Lower lobe of right lung (tissue), 2 donors: ENCODE results near the gene PTPRN2. TPM values are rescaled to one million over a fixed set of nuclear protein-coding genes. Genes with fewer than 3 reads are reported as not detected.

Source experiments
- ATAC-seq, 2 donors: fragments of 200-7000 bp; cut with Tn5 transposase; one replicate each; pipeline ENCODE4 v1.9.1; 2020 to 2022; ENCODE audit warnings: mild to moderate bottlenecking in 2 of 2, moderate library complexity in 2 of 2
- DNase-seq: peaks from one replicate; pipeline ENCODE4 v3.0.0-alpha.2; 2020
- H3K27ac ChIP-seq: fragments of 200-600 bp; one replicate; pipeline ENCODE4 v1.8.0; 2022
- H3K27me3 ChIP-seq: fragments of 200-600 bp; one replicate; pipeline ENCODE4 v1.8.0; 2022; ENCODE audit warnings: low read depth
- H3K36me3 ChIP-seq: fragments of 200-600 bp; one replicate; pipeline ENCODE4 v1.8.0; 2022; ENCODE audit warnings: mild to moderate bottlenecking
- H3K4me1 ChIP-seq: fragments of 200-600 bp; one replicate; pipeline ENCODE4 v1.8.0; 2022
- H3K4me3 ChIP-seq: fragments of 200-600 bp; one replicate; pipeline ENCODE4 v1.8.0; 2022; ENCODE audit warnings: mild to moderate bottlenecking
- H3K9me3 ChIP-seq: fragments of 200-600 bp; one replicate; pipeline ENCODE4 v1.8.0; 2022
- intact Hi-C: fragments of 100-400 bp; cut with DNase I; formaldehyde crosslinking; loops from one replicate; pipeline ENCODE4 v1.11.0; 2022
- total RNA-seq: library from RNA; stranded (reverse); fragmentation: NEBNext Ultra II Directional; extraction: Animal tissue kit (Norgen Biotek cat#: 25700); gene quantifications from one replicate; pipeline ENCODE4 v1.2.1, GENCODE V29; 2021
- TF ChIP-seq, protein P1 (sequence below): fragments of 200-600 bp; IDR thresholded peaks from one replicate; pipeline ENCODE4 v1.8.0; 2022; ENCODE audit warnings: antibody characterized with exemption, mild to moderate bottlenecking
- donor health status: DM: no; HTN: yes; CAD: no; lungs with severe emphysema.

PTPRN2 gene
- total RNA-seq, 1 donor from 2014 or later, result 6.8 TPM

GRCh38 chr7:157753713-157754415 is 833.8 kb downstream of the PTPRN2 start:
- H3K27ac ChIP-seq, result no peak overlapping the region
- ATAC-seq (no peak), DNase-seq (no peak)
- TF ChIP-seq, protein P1, sequence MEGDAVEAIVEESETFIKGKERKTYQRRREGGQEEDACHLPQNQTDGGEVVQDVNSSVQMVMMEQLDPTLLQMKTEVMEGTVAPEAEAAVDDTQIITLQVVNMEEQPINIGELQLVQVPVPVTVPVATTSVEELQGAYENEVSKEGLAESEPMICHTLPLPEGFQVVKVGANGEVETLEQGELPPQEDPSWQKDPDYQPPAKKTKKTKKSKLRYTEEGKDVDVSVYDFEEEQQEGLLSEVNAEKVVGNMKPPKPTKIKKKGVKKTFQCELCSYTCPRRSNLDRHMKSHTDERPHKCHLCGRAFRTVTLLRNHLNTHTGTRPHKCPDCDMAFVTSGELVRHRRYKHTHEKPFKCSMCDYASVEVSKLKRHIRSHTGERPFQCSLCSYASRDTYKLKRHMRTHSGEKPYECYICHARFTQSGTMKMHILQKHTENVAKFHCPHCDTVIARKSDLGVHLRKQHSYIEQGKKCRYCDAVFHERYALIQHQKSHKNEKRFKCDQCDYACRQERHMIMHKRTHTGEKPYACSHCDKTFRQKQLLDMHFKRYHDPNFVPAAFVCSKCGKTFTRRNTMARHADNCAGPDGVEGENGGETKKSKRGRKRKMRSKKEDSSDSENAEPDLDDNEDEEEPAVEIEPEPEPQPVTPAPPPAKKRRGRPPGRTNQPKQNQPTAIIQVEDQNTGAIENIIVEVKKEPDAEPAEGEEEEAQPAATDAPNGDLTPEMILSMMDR, result no peak
- no peaks in the 10 kb centered on the region for H3K4me1 ChIP-seq
- no peaks in the 10 kb centered on the region for H3K36me3 ChIP-seq
- intact Hi-C loops, result no loop called here
- no peaks in the 10 kb centered on the region for H3K9me3 ChIP-seq
- no peaks in the 10 kb centered on the region for H3K27me3 ChIP-seq
- no peak overlapping the region for H3K4me3 ChIP-seq

DNA sequence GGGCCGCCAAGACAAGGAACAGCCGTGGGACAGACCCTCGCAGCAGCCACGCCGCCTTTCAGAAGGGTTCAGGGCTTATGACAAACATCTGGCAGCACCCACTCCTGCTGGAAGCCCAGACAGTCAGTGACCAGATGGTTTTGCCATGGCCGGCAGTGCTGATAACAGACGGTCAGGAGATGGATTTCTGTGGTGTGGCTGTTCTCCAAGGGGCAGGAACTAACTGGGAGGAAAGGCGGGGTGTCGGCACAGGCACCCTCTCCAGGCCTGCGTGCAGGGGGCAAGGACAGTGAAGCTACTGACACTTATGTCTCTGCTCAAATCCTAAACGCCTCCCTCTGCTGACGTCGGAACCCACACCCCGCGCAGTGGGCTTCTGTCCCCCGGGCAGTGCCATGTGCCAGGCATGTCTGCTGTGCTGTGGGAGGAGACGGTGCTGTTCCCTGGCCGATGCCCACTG is 834.8 kb downstream of the PTPRN2 start:
- ATAC-seq (no peak), DNase-seq (no peak)
- no peaks in the 10 kb centered on the region for H3K27me3 ChIP-seq
- TF ChIP-seq, protein P1, result no peak
- H3K27ac ChIP-seq, result no peak overlapping the region
- no peaks in the 10 kb centered on the region for H3K9me3 ChIP-seq
- intact Hi-C loops, result no loop called here
- H3K36me3 ChIP-seq, result no peaks in the 10 kb centered on the region
- no peak overlapping the region for H3K4me3 ChIP-seq
- H3K4me1 ChIP-seq, result no peaks in the 10 kb centered on the region

GRCh38 chr7:157751951-157752673 is 835.5 kb downstream of the PTPRN2 start:
- intact Hi-C loops, result no loop called here
- H3K27ac ChIP-seq, result no peak overlapping the region
- H3K4me1 ChIP-seq, result no peaks in the 10 kb centered on the region
- ATAC-seq (peak in 1 of 2 donors; percentile 46), DNase-seq (no peak)
- TF ChIP-seq, protein P1, result no peak
- no peaks in the 10 kb centered on the region for H3K27me3 ChIP-seq
- no peaks in the 10 kb centered on the region for H3K36me3 ChIP-seq
- no peaks in the 10 kb centered on the region for H3K9me3 ChIP-seq
- no peak overlapping the region for H3K4me3 ChIP-seq

DNA sequence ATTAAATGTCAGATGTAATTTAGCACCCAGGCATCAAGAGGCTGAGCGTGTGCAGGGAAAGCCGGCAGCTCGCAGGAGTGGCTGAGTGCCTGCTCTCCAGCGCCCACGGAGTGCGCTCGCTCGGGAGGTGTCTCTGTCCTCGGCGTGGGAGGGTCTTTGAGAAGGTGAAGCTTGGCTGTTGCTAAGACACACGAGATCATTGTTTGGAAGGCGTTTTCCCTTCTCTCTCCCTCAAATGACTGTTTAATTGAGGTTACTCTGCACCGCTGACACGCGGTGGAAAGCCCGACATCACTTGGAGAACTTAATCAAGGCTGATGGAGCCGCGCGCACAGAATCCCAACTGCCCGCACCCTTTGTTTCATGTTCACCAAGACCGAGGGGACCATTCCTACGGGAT is 836.2 kb downstream of the PTPRN2 start:
- ATAC-seq, result no peak
- no peak overlapping the region for H3K27ac ChIP-seq
- no peak overlapping the region for H3K4me3 ChIP-seq
- no peak for DNase-seq
- TF ChIP-seq, protein P1, result no peak
- no peaks in the 10 kb centered on the region for H3K4me1 ChIP-seq
- no peaks in the 10 kb centered on the region for H3K9me3 ChIP-seq
- H3K27me3 ChIP-seq, result no peaks in the 10 kb centered on the region
- no peaks in the 10 kb centered on the region for H3K36me3 ChIP-seq
- intact Hi-C loops, result no loop called here

DNA sequence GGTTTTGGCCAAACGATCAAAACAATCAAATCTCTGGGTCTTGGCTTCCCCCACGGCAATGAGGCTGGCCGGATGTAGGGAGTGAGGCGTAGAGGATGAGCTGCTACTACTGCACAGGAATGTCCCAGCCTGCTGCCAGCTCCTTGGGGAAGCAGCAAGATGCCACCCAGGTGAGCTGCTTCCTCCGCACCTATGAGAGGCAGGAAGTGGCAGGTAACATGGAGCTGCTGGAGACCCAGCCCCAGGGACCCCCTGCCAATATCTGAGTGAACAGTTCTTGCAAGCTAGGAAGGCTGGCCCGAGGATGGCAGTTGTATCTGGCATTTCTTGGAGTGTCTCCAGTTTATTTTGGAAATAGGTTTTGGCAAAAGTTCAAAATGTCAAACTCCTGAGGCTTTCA is 837.3 kb downstream of the PTPRN2 start:
- DNase-seq, result no peak
- intact Hi-C loops, result no loop called here
- no peak for ATAC-seq
- no peaks in the 10 kb centered on the region for H3K9me3 ChIP-seq
- no peak overlapping the region for H3K27ac ChIP-seq
- no peaks in the 10 kb centered on the region for H3K36me3 ChIP-seq
- H3K4me1 ChIP-seq, result no peaks in the 10 kb centered on the region
- TF ChIP-seq, protein P1, result no peak
- no peaks in the 10 kb centered on the region for H3K27me3 ChIP-seq
- no peak overlapping the region for H3K4me3 ChIP-seq
